Duodenal mucosa (tissue), 2 donors: ENCODE measurements around the gene TGM2.

Source experiments
- H3K27ac ChIP-seq: one replicate; pipeline ENCODE4 v1.7.0; 2013; ENCODE audit warnings: low read depth, low read length
- H3K27me3 ChIP-seq, 2 donors: one replicate each; pipeline ENCODE4 v1.7.0; 2013; ENCODE audit warnings: low read length in 2 of 2, control low read depth in 1 of 2; ENCODE audit not compliant: insufficient read depth in 2 of 2, control insufficient read depth in 1 of 2
- H3K36me3 ChIP-seq, 2 donors: one replicate each; pipeline ENCODE4 v1.7.0; 2013; ENCODE audit warnings: low read length in 2 of 2, control low read depth in 1 of 2; ENCODE audit not compliant: insufficient read depth in 2 of 2, control insufficient read depth in 1 of 2
- H3K4me1 ChIP-seq, 2 donors: one replicate each; pipeline ENCODE4 v1.7.0; 2013; ENCODE audit warnings: low read length in 2 of 2, control low read depth in 1 of 2; ENCODE audit not compliant: insufficient read depth in 2 of 2, control insufficient read depth in 1 of 2
- H3K4me3 ChIP-seq, 2 donors: one replicate each; pipeline ENCODE4 v1.7.0; 2013; ENCODE audit warnings: low read length in 2 of 2, low read depth in 1 of 2
- H3K9ac ChIP-seq, 2 donors: one replicate each; pipeline ENCODE4 v1.7.0; 2013; ENCODE audit warnings: low read length in 2 of 2, low read depth in 1 of 2
- H3K9me3 ChIP-seq, 2 donors: one replicate each; pipeline ENCODE4 v1.7.0; 2013; ENCODE audit warnings: low read length in 2 of 2, control low read depth in 1 of 2; ENCODE audit not compliant: control insufficient read depth in 1 of 2

TGM2 gene

DNA sequence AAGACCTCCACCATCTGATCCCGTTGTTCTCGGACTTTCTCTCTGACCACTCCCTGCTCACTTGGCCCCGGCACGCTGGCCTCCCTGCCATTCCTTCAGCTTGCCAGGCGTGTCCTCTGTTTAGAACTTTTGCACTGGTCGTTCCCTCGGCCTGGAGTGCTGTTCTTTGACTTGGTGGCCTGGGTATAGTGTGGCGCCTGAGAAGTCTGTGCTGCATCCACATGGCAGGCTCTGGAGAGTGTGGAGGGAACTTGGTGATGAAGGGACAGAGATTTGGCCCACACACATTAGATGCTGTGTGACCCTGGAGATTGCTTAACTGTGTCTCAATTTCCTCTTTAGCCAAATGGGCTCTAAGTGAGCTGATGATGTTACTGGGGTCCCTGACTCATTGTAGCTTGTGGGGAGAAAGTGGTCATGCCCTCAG lies 13.0 kb upstream of the TGM2 start:
- H3K4me1 ChIP-seq: peaks cover 0 to 8% of the 10 kb centered on the region in 2 donors
- H3K4me3 ChIP-seq: no peak overlapping the region
- no peaks in the 10 kb centered on the region for H3K9me3 ChIP-seq
- H3K36me3 ChIP-seq: no peaks in the 10 kb centered on the region
- no peak overlapping the region for H3K27ac ChIP-seq
- H3K27me3 ChIP-seq: no peaks in the 10 kb centered on the region
- no peak overlapping the region for H3K9ac ChIP-seq

DNA sequence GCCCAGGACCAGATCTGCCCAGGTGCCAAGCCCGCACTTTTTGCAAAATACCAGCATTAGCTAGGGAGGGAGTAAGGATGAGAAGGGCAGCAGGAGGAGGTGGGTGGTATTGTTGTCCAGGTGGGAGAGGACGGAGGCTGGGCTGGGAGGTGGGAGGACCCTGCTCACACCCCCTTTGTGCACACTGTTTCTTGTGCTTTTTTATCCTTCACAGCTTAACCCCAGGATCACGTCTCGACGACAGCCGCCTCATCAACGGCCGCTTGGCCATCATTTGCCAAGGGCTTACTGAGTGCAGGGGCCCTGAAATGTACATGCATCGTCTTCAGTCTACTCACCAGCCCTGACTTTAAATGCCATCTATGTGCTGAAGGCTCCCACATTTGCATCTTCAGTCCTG lies 12.1 kb upstream of the TGM2 start:
- H3K27ac ChIP-seq: no peak overlapping the region
- H3K4me3 ChIP-seq: no peak overlapping the region
- no peaks in the 10 kb centered on the region for H3K9me3 ChIP-seq
- H3K4me1 ChIP-seq: peaks cover 0 to 10% of the 10 kb centered on the region in 2 donors
- no peaks in the 10 kb centered on the region for H3K27me3 ChIP-seq
- no peaks in the 10 kb centered on the region for H3K36me3 ChIP-seq
- H3K9ac ChIP-seq: no peak overlapping the region

DNA sequence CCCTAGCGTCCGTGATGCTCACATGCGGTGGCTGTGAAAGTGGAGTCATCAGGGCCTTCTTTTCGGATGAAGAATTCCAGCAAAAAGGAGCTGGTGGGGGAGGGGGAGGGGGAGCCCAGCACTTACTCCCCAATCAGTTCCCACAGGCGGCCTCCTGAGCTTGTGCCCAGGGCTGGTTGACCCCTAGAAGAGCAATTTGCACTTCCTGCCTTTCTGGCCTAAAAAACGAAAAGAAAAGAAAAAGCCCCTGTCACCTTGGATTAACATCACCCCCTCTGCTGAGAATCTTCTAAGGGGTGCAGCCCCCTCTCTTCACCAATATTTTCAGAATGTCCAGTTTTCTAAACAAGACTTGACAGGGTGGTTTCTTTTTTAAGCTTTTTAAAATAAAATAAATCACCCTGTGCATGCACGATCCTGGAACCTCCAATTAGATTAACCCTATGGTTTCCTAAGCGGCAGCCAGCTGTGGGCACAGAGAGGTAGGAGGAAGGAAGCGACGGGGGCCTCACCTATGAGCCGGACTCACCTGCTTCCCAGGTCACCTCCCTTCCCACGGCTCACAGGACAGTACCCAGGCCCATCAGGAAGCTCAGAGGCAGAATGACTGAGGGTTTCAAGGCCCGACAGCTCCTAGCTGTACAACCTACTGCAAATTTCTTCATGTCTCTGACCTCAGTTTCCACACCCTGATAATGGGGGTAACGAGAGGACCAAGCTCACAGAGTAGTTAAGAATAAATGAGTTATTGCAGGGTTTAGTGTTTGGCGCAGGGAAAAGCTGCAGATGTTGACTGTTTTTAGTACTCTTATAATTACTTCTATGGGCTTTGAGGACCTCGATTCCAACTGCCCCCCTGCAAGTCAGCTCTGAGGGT lies 10.5 kb upstream of the TGM2 start:
- no peak overlapping the region for H3K4me3 ChIP-seq
- H3K36me3 ChIP-seq: no peaks in the 10 kb centered on the region
- no peaks in the 10 kb centered on the region for H3K9me3 ChIP-seq
- peaks cover 0 to 10% of the 10 kb centered on the region in 2 donors for H3K4me1 ChIP-seq
- H3K27ac ChIP-seq: no peak overlapping the region
- no peaks in the 10 kb centered on the region for H3K27me3 ChIP-seq
- no peak overlapping the region for H3K9ac ChIP-seq

DNA sequence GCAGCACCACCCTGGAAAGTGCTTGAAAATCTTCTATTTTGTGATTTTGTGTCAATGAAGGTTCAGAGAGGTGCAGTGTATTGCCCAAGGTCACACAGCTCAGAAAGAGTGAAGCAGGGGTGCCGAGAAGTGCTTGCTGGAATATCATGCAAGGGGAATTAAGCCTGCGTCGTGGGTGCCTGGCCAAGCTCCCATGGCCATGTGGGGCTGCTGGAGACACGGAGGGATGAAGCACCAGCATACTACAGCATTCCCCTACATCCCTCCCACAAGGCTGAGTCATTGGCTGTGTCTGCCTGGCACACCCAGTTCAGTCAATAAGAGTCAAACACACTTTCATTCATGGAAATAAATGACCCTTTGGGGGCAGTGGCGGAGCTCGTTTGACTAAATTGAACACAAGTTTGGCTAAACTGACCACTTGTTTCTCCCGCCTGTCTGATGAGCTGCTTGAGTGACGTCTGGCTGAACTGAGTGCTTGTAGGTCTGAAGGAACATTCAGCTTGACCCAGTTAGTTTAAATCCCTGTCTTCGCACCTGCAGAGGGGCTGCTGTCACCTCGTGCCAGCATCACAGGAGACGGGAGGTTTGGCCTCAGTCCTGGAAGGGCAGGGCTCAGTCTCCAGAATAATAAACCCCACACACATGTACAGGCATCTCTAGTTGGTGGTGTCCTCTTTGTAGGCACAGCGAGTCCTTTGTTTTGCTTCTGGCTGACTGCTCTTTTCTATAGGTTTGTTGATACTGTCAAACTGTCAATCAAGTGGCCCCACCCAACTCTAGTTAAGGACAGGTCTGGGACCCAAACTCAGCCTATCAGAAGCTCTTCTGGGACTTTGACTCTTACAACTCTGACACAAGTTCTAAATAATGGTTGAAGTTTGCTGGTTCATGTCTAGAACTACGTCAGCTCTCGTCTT lies 8.4 kb upstream of the TGM2 start:
- H3K9me3 ChIP-seq: no peaks in the 10 kb centered on the region
- no peak overlapping the region for H3K27ac ChIP-seq
- H3K36me3 ChIP-seq: no peaks in the 10 kb centered on the region
- no peak overlapping the region for H3K4me3 ChIP-seq
- no peak overlapping the region for H3K9ac ChIP-seq
- H3K27me3 ChIP-seq: no peaks in the 10 kb centered on the region
- peaks cover 4 to 12% of the 10 kb centered on the region in 2 donors for H3K4me1 ChIP-seq

DNA sequence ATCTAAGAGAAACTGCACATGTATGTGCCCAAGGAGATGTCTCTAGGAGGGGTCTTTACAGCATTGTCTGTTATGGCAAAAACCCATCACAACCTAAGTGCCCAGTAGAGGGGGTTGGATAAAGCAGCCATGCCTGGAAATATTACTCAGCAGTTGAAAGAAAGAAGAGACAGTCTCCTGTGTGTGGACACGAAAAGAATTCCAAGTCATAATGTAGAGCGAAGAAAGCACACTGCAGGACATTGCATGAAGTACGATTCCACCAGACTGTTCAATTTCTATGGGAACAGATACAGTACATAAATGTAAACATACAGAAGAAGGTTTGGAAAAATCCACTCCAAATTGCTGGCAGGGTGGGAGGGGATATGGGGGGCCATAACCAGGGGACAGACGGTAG lies 7.3 kb upstream of the TGM2 start:
- Histone ChIP-seq H3K9me3 (no peaks in the 10 kb centered on the region), H3K27ac (no peak overlapping the region), H3K4me1 (peaks cover 7 to 15% of the 10 kb centered on the region in 2 donors), H3K9ac (no peak overlapping the region), H3K36me3 (no peaks in the 10 kb centered on the region), H3K4me3 (no peak overlapping the region), H3K27me3 (no peaks in the 10 kb centered on the region)

DNA sequence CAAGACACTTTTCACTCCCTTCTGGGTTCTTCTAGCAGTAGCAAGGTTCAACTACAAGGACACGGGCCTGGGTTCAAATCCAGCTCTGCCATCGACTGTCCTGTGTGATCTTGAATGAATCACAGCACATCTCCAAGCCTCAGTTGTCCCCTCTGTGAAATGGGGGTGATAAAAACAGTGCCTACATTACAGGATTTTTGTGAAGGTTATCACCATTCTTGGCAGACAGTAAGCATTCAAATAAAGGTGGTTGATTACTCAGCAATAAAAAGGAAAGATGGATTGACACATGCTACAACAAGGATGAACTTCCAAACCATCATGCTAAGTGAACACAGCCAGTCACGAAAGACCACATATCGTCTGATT lies 6.6 kb upstream of the TGM2 start:
- Histone ChIP-seq H3K4me3 (no peak overlapping the region), H3K4me1 (peaks cover 7 to 15% of the 10 kb centered on the region in 2 donors), H3K27ac (no peak overlapping the region), H3K27me3 (no peaks in the 10 kb centered on the region), H3K36me3 (no peaks in the 10 kb centered on the region), H3K9me3 (no peaks in the 10 kb centered on the region), H3K9ac (no peak overlapping the region)

DNA sequence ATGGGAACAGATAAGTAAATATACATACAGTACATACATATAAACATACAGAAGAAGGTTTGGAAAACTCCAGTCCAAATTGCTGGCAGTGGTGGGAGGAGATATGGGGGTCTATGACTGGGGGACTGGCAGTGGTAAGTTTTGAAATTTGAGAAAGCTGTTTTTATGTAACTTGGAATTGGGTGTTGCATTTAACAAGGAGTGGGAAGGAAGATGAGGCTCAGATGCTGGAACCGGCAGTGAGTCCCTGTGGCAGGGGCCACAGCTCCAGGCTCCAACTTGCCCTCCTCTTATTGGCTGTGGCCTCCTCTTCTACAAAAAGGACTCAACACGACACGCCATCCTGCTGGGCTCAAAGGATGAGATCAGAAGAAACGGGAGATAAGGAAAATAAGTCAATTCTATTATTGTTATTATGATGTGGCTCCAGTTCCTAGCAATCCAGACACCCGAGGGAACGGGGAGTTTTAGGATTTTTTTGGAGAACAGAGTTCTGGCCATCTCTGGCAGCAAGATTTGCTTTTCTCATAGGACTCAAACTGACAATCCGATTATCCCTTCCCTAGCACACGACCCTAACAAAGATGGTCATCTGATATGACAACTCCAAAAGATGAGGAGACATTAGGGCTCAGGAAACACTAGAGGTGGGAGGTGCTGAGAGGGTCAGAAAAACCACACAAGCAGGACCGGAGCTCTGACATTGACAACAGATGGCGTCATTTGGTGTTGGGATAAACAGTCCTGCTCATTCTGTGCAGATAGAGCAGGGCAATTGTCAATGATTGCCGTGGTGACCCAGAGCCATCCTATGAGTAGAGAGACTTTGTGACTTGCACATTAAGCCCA lies 6.0 kb upstream of the TGM2 start:
- no peaks in the 10 kb centered on the region for H3K9me3 ChIP-seq
- peaks cover 7 to 15% of the 10 kb centered on the region in 2 donors for H3K4me1 ChIP-seq
- no peak overlapping the region for H3K9ac ChIP-seq
- no peak overlapping the region for H3K27ac ChIP-seq
- no peaks in the 10 kb centered on the region for H3K27me3 ChIP-seq
- H3K36me3 ChIP-seq: no peaks in the 10 kb centered on the region
- no peak overlapping the region for H3K4me3 ChIP-seq

DNA sequence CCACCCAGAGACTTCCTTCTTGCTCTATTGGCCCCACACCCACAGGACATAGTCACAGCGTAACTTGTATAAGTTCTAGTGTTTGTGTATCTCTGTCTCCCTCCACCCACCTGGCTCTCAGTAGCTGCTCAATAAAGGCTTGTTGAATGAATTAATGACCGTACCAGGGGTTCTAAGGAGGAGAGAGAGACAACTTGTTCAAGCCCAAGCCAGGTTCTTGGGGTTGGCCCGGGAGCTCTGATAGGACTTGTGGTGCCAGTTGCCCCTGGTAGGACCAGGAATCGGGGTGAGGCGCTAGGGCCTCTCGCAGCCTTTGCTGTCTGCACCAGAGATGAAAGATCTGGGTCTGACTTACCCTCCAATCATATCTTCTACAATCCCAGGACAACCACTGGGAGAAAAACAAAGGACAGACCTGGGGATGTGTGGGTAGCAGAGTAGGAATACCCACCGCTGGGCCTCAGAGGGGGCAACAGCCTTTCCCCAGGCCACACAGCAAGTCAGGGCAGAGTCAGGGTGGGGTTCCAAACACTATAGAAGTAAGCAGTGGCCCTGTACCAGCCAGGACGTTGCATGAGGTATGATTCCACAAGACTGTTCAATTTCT lies 5.3 kb upstream of the TGM2 start:
- Histone ChIP-seq H3K27ac (no peak overlapping the region), H3K9me3 (no peaks in the 10 kb centered on the region), H3K27me3 (no peaks in the 10 kb centered on the region), H3K4me3 (no peak overlapping the region), H3K9ac (no peak overlapping the region), H3K36me3 (no peaks in the 10 kb centered on the region), H3K4me1 (peaks cover 14 to 23% of the 10 kb centered on the region in 2 donors)

DNA sequence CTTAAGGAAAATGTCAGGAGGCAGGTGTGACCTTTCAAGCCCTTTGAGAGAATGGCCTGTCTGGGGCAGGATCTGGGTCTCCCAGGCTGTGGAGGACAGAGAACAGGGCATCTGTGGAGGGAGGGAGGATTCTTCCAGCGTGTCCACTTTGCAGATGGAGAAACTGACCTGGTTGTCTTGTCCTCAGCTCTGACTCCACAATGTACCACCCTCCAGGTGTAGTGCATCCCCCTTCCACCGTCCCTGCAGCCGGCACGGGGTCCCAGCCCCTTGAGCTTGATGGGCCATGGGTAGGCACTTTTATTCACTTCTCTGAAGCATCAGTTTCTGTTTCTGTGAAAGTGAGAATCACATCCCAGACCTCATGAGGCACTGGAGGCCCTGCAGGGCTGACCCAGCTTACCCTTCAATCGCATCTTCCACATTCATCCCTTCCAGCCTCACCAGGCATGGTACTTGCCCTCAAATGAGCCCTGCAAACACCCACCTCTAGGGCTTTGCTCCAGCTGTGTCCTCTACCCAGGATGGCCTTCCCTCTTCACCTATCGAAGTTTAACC lies 4.6 kb upstream of the TGM2 start:
- Histone ChIP-seq H3K27ac (no peak overlapping the region), H3K9ac (no peak overlapping the region), H3K4me1 (peaks cover 18 to 25% of the 10 kb centered on the region in 2 donors), H3K9me3 (no peaks in the 10 kb centered on the region), H3K27me3 (no peaks in the 10 kb centered on the region), H3K4me3 (no peak overlapping the region), H3K36me3 (no peaks in the 10 kb centered on the region)
